OCI-LY3 (cell line): ENCODE results near the gene KIZ.

Source experiments
- CTCF ChIP-seq: fragments of 200-600, 300-600 bp; sonication (generic); IDR thresholded peaks from 2 replicates; pipeline ENCODE4 v1.5.1; 2014; ENCODE audit warnings: antibody characterized with exemption, low read length, low read depth
- EZH2phosphoT487 ChIP-seq: fragments of 200-600 bp; shearing (Covaris generic); IDR thresholded peaks from 2 replicates; pipeline ENCODE4 v1.6.1; 2018; ENCODE audit warnings: antibody characterized with exemption, mixed run types, low read depth

- TF ChIP-seq CTCF (no peak), EZH2phosphoT487 (no peak)
These were observed 29.4 kb downstream of the KIZ start for GRCh38 chr20:21155268-21155667.
